Measurements from ENCODE around the gene SLC28A3.

SLC28A3 gene

DNA sequence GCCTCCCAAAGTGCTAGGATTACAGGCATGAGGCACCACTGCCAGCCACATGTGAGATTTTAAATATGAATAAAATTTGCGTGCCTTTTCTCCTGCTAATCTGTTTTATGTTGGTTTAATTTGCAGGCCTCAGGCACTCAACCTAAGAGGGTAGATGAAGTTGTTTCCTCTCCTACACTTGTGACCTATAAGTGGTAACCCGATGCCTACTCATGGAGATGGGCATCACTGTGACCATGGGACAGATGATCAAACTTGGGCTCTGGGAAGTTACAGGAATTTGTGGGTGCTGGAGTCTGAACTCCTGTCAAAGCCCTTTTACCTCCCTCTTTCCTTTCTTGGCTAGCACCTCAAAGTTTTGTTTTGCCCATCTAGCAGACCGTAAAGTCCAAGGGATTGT lies 1.1 kb downstream of the SLC28A3 start:
- no peak for DNase-seq (ENCODE audit: low spot score)

DNA sequence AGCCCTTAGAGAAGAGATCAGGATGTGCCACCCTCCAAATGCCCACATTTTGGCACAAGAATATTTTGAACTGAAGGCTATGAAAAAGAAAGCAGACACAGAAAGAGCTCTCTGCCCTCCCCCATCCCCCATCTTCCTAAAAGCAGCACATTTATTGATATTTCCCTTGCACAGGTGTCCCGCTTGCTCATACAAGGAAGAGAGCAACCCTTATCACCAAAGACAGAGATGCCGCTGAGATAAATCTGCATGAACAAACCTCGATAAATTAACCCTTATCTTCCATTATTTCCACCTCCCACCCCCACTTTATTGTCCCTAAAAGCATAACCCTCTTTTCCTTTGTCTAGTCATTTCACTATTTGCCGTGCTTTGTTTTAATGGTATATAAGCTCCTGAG lies 1.8 kb downstream of the SLC28A3 start:
- DNase-seq (ENCODE audit: low spot score): no peak

DNA sequence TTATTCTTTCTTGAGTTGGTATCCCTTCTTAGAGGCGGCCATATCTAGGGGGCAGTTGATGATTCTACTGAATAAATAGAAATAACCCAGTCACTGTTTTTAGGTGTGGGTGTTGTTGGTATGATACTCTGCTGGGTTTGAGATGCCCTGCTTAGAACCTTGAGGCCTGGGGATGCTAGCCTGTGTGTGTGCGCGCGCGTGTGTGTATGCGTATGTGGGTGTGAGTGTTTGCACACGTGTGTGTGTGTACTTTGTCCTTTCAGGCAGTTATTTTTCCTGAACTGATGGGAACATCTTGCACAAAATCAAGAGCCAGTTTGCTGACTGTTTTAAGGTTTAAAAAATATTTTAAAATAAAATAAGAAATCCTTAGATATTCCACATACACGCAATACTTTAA lies 3.3 kb downstream of the SLC28A3 start:
- DNase-seq (ENCODE audit: low spot score): no peak

DNA sequence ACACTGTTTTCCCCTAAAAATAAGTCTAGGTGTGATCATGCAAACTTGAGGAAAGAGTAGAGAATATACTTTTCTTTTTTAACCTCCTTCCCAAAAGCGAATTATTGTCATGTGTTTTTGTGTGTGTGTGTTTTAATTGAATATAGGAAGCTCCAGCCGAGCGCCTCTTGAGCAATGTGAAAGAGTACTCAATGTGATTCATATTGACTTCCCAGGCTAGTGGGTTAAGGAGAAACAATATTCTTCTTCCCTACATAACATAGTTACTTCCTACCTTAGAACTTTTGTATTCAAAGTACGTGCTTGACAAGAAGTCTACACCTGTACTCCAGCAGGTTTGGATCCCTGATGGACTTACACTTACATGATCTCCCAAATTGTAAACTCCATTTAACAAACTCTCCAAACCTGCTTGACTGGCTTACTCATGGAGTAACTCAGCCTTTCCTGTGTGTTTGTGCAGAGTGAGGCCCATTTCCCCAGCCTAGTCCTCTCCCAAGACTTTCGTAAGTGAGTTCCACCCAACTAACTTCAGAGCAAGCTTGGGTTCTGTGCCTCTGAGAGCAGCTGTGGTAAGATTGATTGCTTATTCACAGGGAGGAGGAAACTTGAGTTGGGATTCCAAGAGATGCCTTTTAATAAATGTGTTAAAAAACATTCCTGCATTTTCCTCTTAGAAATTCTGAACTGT lies 9.3 kb downstream of the SLC28A3 start:
- DNase-seq (ENCODE audit: low spot score): no peak

DNA sequence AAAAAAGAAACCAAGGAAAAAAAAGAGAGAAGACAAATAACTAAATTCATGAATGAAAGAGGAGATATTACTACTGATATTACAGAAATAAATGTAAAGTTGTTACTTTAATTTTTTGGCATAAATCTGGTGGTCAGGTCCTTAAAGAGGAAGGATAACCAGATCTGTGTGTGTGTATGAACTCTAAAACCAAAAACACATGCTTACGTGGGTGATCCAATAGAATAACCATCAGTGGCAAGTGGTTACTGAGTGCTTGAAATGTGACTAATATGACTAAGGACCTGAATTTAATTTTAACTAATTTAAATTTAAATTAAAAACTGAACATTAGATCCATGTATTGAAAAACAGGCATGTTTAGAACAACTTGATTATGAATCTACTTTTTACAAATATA lies 10.3 kb downstream of the SLC28A3 start:
- DNase-seq (ENCODE audit: low spot score): no peak

DNA sequence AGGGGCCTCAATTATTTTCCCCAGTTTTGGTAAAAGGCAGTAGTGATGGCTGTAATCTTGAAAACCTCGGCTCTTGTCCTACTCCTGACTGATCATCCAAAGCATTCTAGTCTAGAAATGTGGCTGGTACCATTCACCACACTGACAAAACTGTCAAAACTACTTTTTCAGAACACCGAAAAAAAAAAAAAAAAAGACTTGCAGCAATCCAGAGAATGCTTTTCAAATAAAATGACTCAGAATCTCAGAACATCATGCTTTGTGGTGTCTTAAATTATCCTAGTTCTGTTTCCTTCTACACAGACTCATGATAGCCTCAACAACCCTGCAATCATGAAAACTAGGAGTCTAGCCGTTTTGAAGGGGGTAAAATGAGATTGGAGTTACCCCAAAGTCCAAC lies 13.4 kb downstream of the SLC28A3 start:
- no peak for DNase-seq (ENCODE audit: low spot score)

DNA sequence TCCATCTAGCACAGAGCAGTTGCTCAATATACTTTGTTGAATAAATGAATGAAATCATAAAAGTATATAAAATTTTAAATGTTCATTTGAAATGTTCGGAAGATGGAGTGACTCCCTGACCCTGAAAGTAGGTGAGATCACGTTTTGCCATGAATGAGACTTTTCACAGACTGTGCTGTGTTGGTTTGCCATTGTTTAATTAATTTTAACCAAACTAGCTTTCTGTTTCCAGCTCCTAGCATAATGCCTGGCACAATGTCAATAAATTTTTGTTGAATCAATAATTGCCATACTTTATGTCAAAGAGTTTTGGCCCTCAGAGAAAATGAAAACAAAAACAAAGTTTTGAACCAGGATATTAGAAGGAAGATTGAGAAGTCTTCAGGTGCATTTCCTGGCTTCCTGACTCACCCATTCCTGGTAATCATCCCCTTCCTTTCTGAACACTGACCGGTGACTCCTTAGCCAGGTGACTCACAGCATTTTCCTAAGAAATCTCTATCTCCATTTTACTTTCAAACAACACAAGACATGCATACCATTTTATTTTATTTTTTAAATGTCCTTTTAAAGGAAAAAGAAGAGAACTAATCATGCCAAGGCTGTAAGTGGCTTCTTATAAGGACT lies 15.1 kb downstream of the SLC28A3 start:
- DNase-seq (ENCODE audit: low spot score): no peak

DNA sequence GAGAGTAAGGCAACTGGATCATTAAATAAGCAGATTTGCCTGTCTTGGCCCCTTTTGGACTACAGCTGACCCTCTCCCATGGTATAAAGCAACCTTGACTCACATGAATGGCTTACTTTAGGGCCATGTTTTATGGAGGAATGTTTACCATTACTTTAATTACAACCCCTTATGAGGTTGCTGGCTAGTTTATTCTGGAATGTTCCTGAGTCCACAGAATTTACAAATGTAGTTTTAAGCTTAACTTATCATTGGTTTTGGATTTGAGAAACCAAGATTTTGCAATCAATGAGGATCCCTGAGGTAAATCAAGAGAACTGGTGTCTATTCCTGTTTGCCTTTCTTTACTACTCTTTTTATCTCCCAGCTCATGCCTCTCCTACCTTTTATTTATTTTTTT lies 15.7 kb downstream of the SLC28A3 start:
- no peak for DNase-seq (ENCODE audit: low spot score)

DNA sequence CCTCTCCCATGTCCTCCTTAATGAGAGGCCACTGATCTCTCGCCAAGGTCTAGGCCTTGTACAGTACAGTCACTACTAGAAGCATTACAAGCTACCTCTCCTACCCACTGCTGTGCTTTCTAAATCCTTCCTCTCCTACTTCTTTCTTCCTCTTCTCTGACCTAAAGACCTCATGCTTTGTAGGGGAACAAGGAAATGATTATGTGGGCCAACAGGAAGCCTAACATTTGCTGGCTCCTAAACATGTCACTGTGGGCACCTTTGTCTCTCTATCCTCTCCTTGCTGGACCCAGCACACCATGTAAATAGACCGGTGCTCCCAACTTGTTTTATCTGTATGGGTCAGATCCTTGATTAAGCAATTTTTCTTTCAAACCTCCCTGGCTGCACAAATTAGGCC lies 16.7 kb downstream of the SLC28A3 start:
- no peak for DNase-seq (ENCODE audit: low spot score)

DNA sequence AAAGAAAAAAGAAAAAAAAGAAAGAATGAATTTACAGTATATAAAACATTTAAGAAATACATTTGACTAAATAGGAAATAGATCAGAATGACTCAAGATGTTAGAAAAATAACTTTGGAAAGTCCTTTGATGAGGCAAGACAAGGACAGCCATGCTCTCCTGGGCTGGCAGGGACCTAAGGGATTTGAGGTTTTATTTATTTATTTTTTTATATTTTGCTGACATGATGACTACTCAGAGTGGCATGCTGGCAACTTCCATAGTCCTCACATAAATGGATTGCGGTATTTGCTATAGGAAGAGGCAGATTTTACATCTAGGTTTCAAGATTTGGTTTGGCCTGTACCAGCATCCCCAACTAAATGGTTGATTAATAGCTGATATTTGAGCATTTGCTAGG lies 17.7 kb downstream of the SLC28A3 start:
- no peak for DNase-seq (ENCODE audit: low spot score)

DNA sequence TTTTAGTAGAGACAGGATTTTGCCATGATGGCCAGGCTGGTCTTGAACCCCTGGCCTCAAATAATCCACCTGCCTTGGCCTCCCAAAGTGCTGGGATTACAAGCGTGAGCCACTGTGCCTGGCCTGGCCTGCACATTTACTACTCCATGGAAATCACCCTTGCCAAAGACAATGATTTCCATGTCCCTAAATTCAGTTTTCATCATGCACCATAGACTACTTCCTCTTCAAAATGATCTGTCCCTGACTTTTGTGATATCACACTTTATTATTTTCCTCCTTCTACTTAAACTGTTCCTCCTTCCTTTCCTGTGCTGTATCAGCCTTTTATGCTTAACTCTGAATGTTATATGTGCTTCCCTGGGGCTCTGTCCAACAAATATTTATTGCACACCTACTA lies 20.3 kb downstream of the SLC28A3 start:
- no peak for DNase-seq (ENCODE audit: low spot score)

DNA sequence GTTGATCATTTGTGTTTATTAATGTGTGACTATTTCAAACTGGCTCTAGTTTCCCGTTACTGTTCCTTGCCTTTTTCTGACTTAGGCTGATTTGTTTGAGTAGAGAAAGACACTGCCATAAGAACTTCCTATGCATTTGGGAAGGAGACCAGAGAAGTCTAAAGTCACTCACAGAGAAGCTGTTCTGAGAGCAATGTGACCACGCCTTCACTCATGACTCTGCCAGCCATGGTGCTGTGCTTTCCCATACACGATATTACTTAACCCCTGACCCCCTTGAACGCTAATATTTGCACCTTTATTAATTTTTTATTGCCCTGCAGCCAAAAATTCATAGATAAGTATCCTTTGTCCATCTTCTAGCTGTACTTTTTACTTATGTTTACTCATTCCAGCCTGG lies 20.9 kb downstream of the SLC28A3 start:
- no peak for DNase-seq (ENCODE audit: low spot score)

DNA sequence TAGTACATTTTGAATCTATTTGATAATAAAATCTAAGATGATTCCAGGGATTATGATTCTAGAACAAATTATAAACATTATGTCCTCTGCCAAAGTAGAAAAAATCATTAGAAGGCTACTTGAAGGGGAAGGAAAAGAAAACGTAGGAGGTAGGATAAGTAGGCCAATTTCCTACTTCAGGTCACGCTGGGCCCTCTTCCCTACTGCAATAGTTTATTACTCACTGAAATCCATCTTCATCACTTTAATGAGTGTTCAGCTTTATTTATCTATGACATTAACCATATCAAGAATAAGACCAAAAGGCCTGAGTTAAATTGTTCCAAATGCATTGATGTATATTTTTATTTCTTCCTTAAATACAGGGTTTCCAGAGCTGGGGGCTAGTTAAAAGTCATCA lies 21.6 kb downstream of the SLC28A3 start:
- DNase-seq (ENCODE audit: low spot score): no peak

DNA sequence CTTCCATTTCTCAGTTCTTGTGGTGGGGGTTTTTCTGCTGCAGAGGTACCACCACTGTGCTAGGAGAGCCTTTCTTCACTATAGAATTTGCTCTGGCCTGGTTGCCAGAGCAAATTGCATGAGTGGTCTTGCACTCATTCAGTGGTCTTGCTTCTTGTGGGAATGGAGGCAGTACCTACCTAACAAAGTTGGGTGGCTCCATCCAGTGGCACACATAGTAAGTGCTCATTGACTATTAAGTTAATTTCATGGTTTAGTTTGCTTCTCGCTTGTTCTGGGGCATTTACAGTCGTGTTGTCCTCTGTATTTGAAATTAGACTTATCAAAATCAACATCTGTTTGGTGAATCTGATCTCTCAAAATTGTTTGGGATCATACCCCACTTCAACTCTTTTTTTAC lies 23.0 kb downstream of the SLC28A3 start:
- DNase-seq (ENCODE audit: low spot score): no peak

DNA sequence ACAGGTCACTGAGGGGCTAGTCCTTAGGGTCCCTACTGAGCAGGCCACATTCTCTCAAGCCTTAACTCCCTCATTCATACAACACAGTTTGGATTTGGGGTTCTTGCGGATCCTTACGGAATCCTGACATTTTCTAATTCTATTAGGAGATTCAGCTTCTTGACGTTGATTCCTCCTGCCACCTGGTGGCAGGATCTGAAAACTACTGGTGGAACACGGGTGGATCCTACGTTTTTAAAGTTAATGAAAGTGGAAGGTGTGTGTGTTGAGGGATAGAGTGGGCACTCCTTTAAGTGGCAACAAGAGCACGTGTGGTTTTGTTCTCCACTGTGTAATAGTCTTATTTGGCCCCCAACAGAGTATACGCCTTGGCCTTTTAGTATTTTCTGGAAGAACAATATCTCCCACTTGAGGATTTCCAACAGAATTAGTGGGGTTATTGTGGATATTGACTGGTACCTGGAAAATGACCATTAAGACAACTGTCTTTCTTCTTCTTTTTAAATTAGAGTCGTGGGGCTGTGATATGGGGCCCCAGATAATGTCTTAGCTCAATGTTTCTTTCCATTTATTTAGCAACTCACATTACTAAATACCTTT lies 25.2 kb downstream of the SLC28A3 start:
- peak; percentile 56 for DNase-seq (ENCODE audit: low spot score)

DNA sequence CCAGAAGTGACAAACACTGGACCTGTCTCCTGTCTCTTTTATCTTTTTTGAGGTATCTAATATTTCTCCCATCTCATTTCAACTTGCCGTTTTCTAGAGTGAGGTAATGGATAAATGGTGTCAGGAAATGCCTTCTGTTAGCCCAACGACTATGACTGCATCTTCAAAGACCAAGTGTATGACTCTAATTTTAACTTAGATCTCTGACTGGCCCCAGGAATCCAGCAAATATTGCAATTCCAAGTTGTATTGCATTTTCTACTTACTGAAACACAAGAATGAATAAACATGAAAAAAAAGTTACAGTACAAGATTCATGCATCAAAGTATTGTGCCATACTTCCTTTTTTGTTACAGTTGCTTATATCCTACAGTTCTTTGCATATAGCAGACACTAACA lies 26.3 kb downstream of the SLC28A3 start:
- DNase-seq (ENCODE audit: low spot score): no peak

DNA sequence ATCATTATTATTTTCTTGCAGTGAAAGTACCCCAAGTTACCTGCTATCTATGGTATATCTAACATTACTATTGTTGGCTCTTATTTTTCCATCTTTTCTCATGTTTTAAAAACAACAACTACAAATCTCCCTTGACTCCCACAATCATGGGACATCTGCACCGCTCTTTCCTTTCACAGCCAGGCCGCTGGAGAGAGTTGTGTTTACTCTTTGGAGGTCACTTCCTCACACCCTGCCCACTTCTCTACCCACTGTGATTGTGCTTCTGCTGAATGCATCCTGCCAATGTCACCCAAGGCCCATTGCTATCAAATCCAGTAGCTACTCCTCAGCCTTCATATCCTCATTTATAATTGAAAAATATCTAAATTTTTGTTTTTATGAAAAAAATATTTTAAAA lies 29.7 kb downstream of the SLC28A3 start:
- DNase-seq (ENCODE audit: low spot score): no peak

DNA sequence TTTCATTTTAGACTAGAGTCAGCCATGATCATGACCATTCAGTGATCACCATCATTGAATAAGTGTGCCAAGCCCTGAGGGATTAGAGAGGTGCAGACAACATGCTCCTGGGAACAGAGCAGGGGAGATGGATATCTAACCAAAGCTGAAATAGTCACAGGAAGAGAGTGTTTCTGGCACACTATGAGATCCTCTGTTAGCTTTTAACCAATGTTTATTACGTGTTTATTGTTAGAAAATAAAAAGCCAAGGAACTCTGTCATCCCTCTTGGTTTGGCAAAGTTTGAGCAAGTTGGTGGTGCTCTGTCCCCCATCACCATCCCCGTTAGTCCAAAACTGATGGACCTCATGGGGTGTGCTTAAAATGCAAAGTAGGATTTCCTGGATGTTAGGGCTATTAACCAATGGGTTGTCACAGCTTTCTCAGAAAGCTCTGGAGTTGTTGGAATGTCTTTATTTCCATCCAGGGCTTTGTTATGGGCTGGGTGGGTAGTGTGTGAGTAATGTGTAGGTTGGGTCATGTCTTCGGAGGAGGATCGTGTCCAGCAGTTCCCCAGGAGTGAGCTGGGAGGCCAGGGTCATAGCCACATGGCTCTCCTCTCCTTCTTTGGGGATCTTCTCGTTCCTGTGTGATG lies 34.9 kb downstream of the SLC28A3 start:
- DNase-seq (ENCODE audit: low spot score): no peak

DNA sequence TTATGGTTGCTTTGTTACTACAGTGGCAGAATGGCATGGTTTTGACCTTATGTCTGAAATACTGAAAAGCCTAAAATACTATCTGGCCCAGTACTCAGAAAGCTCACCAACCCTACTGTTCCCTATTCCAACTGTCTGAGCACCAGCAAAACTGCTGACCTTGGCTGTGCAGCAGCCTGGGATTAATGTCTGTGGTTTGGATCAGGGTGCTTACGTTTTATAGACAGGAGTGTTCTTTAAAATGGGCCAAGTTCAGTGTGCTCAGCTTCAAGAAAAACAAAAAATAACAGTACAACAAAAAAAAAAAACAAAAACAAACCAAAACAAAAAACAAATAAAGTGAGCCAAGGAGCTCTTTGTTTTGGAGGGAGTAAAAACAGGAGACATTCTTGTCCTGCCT lies 36.4 kb downstream of the SLC28A3 start:
- no peak for DNase-seq (ENCODE audit: low spot score)

DNA sequence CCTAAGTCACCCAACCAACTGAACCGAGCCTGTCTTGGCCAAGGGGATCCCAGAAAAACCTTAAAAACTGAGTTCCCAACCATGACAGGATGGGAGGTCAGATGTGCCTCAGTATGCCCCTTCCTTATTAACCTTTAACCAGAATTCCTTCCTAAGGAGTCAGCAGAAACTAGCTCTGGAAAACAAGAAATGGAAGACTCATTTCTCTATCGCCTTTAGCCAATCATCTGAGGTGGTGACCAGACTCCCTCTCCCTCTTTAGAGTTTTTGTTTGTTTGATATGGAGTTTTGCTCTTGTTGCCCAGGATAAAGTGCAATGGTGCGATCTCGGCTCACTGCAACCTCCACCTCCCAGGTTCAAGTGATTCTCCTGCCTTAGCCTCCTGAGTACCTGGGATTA lies 37.5 kb downstream of the SLC28A3 start:
- DNase-seq (ENCODE audit: low spot score): no peak

DNA sequence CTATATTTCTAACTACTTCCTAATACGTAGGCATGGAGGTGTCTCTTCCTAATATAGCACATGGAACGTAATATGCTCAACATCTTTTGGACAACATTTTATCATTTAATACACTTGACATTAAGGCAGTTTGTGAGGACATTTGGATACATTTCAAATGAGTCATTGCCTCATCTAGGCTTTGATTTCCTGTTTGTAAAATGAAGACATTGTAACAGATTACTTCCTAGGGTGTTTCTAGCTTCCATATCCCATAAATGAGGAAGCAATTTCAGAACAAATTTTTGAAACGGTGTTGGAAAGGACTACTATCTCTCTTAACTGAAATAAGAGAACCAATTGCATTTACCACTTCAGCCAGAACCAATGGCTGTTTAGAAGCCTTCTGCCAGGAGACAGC lies 38.7 kb downstream of the SLC28A3 start:
- no peak for DNase-seq (ENCODE audit: low spot score)

DNA sequence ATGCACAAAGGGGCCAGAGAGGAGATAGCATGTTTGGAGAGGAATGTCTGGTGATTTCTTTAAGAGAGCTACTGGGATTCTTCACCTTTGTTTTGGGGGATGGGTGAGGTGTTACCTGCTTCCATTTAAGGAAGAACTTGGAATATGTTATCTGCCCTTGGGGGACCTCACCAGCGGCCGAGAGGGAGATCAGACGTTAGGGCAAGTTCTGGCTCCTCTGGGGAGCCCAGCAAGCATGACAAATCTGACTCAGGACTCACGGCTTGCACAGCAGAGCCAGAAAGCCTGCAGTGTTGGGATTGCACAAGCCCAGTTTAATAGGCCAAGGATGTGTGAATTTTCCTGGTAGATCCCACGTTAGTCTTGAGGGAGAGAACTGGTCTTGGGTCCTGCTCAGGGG lies 40.3 kb downstream of the SLC28A3 start:
- no peak for DNase-seq (ENCODE audit: low spot score)

DNA sequence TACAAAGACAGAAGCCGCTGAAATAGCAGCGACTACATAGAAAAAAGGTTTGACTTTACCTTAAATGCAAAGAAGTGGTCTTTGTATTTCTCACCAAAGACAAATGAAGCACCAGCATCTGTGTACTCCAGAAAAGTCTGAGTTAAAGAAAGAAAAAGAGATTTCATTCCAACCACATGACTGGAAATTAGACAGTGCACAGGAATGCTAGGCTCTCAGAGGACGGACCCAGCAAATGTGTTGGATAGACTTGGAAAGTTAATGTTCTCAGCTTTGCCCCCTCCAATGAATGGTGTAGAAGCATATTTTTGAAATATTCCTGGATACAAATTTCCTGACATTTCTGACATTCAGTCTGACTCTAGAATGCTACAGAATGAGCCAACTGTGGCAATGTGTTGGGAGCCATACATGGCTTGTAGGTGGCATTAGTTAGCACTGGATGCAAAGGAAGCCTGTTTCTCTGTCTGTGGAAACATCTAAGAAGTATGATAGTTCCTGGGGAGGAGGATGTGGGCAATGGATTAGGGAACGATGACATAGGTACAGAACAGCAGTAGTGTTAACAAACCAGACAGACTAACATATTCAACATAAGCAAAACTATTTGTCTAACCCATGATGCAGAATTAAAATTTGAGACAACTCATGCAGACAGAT lies 43.3 kb downstream of the SLC28A3 start:
- DNase-seq (ENCODE audit: low spot score): no peak
